Activated CD4-positive, alpha-beta T cell treated with anti-CD3 and anti-CD28 coated beads for 24 hours (primary cell): ENCODE data around the gene FAM204A.
A peak's percentile ranks its signal among the peaks of the same experiment; 100 is the strongest.

Experiments
- DNase-seq, 2 donors: peaks; one replicate each; pipeline ENCODE4 v3.0.0-alpha.2; 2020; ENCODE audit warnings: low read depth in 2 of 2

FAM204A gene

GRCh38 chr10:118278649-118279048 lies 63.5 kb downstream of the FAM204A start:
- DNase-seq: no peak

DNA sequence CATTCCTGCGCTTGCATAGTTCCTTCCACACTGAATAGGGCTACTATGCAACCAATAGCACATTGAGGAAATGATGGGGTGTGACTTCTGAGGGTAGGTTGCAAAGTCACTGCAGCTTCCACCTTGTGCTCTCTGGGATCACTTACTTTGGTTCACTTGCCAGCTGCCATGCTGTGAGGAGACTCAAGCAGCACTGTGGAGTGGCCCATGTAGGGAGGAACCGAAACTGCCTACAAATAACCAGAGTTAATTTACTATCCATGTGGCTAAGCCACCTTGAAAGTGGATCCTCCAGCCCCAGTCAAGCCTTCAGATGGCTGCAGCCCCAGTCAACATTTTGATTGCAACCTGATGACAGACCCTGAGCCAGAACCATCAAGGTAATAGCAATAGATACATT lies 64.3 kb downstream of the FAM204A start:
- no peak for DNase-seq

GRCh38 chr10:118276727-118277126 lies 65.4 kb downstream of the FAM204A start:
- no peak for DNase-seq

- DNase-seq: no peak
These were observed 65.9 kb downstream of the FAM204A start for GRCh38 chr10:118276204-118276603.

GRCh38 chr10:118273662-118274061 lies 68.5 kb downstream of the FAM204A start:
- DNase-seq: no peak

DNA sequence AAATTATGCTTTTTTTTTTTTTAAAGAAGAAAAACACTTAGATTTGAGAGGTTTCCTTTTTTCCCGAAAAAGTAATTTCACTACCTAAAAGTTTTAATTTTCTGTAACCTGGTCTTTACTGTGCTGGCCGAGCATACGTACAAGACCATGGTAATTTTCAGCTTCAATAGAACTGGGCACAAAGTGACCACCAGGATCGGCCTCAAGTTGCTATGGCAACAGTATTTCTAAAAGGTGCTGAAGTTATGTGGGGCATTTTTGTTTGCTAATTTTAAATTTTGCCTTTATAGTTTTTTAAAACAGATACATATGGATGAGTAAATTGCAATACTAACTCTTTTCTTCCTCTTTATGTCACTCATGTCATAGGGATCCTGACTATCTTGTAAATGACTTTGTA lies 69.4 kb downstream of the FAM204A start:
- no peak for DNase-seq

- DNase-seq: no peak
These were observed 69.9 kb downstream of the FAM204A start for GRCh38 chr10:118272149-118272721.

DNA sequence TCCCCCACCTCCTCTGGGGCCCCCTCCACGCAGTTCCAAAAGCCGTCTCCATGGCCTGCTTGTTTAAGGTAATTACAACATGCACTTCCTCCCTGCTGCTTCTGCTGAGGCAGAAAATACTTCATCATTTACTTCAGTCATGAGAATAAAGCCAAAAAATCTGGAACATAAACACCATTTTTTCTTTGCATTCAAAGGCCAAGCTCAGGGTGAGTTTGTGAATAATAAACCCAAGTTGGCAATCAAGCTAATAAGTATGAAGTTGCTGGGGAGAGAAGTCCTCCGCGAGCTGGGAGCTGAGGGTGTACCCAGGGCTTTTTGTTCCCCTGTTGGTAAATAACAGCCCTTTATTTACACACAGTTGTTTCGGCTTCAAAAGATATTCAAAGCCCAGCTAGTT lies 70.5 kb downstream of the FAM204A start:
- no peak for DNase-seq

DNA sequence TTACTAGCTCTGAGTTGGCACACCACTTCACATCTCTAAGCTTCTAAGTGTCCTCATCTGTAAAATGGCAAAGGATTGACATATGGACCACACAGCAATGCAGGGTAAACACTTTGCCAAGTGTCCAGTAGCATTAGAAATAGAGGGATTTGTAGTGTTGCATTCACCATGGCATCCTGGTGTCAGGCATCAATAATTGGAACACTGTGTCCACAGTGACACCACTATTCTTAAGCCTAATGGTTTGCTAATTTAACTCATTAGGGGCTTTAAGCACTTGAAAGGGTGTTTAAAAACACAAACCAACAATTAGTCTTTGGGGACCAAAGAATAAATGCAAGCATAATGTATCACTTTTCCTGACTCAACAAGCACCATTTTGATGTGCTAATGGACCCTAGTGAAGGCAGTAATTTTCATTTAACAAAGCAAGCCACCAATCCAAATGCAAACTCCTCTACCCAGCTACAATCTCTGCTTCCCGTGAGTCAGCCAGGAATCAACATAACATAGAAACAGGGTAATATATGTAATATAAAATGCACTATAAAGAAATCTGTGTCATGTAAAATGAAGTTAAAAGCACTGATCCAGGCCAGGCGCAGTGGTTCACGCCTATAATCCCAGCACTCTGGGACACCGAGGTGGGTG lies 75.9 kb downstream of the FAM204A start:
- DNase-seq: no peak

DNA sequence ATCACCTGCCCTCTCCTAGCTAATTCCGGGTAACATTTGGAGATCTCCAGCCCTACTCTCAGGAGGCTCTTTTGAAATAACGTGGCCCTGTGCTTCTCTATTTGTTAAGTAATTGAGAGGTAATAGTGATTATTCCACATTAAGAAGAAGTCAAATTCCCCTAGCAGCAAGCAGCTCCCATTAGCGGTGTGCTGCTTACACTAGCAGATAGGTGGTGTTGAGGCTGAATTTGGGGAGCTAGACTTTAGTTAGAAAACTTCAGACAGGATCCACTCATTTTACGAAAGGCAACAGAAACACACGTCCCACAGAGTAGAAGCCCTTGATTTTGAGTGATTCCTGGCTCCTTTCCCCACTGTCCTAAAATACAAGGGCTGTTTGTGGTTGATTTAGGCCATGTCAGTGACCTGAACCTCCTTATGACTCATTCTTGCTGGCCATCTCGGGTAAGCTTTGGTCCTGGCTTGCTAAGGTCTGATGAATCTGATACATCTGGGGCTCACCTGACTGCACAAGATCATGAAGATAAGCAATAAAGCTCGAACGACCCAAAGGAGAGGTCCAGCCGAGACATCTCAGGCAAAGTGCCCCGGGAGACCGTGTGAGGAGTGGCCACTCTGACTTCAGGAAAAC lies 77.2 kb downstream of the FAM204A start:
- DNase-seq: no peak

DNA sequence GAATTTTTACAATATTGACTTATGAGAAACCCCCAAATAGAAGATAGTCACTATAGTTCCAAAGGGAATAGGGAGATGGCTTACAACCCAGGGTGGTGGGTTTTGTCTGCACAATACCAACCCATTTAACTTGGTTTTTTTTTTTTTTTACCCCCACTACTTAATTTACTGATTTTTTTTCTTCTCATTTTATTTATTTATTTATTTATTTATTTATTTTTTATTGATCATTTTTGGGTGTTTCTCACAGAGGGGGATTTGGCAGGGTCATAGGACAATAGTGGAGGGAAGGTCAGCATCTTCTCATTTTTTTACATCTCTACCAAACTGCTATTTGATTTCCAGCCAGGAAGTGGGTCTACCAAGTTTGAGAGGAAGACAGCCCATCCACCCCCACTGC lies 77.9 kb downstream of the FAM204A start:
- no peak for DNase-seq

- no peak for DNase-seq
These were observed 79.6 kb downstream of the FAM204A start for GRCh38 chr10:118262538-118262937.

GRCh38 chr10:118259288-118259906 lies 82.7 kb downstream of the FAM204A start:
- peak in 1 of 2 donors; percentile 12 for DNase-seq

GRCh38 chr10:118258285-118258684 lies 83.8 kb downstream of the FAM204A start:
- no peak for DNase-seq

- no peak for DNase-seq
These were observed 85.1 kb downstream of the FAM204A start for GRCh38 chr10:118256825-118257570.

DNA sequence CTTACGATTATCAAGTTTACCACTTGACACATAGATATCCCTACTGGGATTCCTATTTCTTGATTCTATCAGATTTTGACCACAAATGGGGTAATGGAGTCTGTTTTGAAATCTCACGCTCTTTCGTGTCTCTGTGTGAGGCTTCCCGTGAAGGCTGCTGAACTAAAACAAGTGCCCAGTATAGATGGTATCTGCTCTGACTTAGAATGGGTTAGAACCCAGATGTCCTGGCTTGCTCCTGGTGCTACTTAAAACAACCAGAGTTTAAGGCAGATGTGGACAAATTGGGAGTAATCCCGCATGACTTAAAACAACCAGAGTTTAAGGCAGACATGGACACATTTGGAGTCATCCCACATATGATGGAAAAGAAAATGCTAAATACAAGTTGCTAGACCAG lies 85.9 kb downstream of the FAM204A start:
- no peak for DNase-seq

DNA sequence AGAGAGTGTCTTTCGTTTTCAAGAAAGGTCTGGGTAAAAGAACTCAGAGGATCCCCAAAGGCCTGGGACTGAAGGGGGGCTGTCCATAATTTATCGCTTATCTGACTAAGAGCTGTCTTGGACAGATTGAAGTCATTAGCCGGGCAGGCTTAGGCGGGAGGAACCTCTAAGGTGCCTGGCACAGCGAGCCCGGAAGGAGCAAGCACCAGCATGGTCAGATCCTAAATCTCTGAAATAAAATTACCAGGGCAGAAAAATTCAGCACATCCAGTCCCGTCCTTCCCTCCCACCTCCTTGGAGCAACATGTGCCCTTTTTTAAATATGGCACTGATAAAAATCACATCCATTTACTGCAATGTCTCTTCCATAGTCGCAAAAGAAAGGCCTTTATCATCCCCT lies 86.8 kb downstream of the FAM204A start:
- no peak for DNase-seq

GRCh38 chr10:118254654-118255053 lies 87.5 kb downstream of the FAM204A start:
- no peak for DNase-seq

DNA sequence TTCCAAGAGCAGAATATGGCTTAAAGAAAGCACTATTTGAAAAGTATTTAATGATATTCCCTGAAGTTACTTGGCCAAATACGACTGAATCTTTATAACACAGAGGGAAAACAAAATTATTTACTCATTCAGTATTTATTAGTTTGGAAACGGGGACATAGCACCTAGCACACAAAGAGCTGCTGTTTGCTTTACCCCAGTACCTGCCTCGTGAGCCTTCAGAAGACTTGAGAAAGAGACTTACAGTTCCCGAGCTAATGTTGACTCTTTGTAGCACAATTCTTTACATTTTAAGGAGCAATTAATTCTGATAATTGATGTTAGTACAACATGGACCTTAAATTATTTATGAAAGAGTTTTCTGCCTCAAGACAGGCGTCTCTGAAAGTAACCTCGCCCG lies 88.7 kb downstream of the FAM204A start:
- no peak for DNase-seq

DNA sequence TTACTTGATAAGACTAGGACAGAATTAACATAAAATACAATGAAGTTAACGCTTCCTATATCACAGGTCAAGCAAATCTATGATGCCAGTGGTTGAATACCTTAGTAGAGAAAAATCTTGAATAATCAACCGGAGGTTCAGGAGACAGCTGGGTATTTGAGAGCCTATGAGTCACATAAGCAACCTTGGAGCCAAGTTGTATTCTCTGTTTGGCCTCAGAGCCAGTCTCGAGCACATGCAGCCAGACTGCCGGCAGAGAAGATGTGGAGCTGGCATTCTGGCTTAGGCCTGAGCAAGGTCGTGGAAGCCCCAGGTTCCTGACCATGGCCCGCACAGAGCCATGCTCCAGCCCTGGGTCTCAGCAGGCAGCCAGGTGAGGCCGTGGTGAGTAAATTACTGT lies 90.3 kb downstream of the FAM204A start:
- no peak for DNase-seq

GRCh38 chr10:118249714-118250113 lies 92.4 kb downstream of the FAM204A start:
- no peak for DNase-seq
